ENCODE results near the gene DFFB. TPM values are rescaled to one million over a fixed set of nuclear protein-coding genes. Genes with fewer than 3 reads are reported as not detected.

The DFFB gene
- polyA plus RNA-seq, 1 donor = 4.6 TPM

GRCh38 chr1:3895951-3896325, 38.7 kb downstream of the DFFB start:
- DNase-seq (ENCODE audit: low read depth) = no peak

- DNase-seq (ENCODE audit: low read depth) = no peak
Measured at GRCh38 chr1:3896396-3897000, 39.2 kb downstream of the DFFB start.

- no peak for DNase-seq (ENCODE audit: low read depth)
Measured at GRCh38 chr1:3898475-3898735, 41.1 kb downstream of the DFFB start.

DNA sequence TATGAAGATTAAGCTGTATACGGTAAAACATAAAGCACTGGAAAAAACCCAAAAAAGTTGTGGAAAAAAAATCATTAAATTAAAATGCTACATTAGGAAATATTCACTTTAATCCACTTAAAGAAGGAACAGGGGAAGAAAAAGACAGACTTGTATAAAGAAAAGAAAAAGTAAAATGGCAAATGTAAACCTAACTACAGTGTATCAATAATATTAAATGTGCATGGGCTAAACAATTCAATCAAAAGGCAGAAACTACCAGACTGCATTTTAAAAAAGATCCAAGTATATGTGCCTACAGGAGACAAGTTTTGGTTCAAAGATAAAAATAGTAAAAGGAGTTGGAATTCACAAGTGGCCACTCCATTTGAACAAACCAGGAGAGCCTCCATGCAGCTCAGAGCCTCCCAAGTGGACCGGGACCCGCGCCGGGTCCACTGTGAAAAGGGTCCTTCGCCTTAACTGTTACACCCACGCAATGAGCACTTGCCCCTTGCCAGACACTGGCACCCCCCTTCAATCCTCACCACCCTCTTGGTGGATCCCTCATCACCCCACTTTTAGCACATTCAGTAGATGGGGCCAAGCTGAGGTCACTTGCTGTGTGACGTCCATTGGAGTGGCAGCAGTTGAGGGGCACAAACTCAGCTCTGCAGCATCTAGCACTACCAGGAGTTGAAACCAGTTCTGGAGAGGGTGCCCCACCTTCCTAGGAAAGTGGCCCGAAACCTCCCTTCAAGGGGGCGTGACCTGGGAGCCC, 41.9 kb downstream of the DFFB start:
- no peak for DNase-seq (ENCODE audit: low read depth)

- no peak for DNase-seq (ENCODE audit: low read depth)
Measured at GRCh38 chr1:3899754-3900149, 42.5 kb downstream of the DFFB start.

DNA sequence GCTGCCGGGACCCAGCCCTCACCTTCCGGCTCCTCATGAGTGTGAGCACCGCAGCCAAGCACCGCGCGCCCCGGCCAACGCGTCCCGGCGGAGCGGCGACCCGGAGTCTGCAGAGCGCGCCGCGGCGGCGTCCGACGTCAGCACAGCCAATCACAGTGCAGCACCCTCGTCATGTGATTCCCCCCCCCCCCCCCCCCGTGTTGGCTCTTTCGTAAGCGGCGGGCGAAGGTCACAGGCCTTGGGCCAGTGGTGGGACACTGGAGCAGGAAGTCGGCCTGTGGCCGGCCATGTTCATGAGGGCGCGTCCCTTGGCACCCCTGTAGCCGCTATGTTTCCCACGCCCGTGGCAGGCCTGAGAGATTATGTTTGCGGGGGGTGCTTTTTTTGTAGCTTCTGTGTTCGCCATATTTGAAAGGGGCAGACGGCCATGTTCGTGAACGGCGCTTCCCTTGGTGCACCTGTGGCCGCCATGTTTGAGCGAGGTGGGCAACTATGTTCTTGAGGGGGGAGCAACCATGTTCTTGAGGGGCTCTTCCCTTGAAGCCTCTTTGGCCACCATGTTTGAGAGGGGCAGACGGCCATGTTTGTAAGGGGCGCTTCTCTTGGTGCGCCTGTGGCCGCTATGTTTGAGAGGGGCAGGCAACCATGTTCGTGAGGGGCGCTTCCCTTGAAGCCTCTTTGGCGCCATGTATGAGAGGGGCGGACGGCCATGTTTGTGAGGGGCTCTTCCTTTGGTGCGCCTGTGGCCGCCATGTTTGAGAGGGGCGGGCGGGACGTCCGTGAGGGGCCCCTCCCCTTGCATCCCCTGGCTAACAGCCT, 43.1 kb downstream of the DFFB start, which contains the start of gene C1orf174:
Gene C1orf174 (minus strand): TSS at position 123 of the 819 bp plus-strand sequence. CDS start 86 bp downstream, at position 37.
- peak; percentile 93 for DNase-seq (ENCODE audit: low read depth)

- DNase-seq (ENCODE audit: low read depth) = peak; percentile 82
Measured at GRCh38 chr1:3900969-3901529, 43.8 kb downstream of the DFFB start.

GRCh38 chr1:3902111-3902511, 44.8 kb downstream of the DFFB start:
- DNase-seq (ENCODE audit: low read depth) = no peak

DNA sequence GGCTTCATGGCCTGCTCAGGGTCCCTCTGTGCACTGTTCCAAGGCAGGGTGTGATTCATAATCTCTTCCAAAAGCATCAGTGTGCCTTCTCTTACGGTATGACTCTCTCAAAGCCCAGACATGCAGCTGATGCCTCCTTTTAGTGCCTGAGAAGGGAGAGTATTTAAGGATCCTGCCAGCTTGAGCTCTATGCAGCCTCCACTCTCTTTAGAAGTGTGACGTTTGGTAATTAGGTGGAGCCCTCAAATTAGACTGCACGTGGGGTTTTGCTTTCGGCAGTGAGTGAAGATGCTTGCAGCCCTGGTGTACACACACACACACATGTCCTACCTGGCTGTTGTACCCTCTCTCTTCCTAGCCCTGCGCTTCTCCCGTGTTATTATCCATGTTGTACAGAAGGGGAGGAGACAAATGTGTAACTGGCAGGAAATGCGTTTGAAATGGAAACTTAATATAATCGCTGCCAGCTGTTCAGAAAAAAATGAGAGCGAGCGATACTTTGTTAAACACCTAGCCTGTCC, 45.4 kb downstream of the DFFB start:
- DNase-seq (ENCODE audit: low read depth) = no peak

GRCh38 chr1:3903141-3904005, 46.1 kb downstream of the DFFB start:
- no peak for DNase-seq (ENCODE audit: low read depth)

DNA sequence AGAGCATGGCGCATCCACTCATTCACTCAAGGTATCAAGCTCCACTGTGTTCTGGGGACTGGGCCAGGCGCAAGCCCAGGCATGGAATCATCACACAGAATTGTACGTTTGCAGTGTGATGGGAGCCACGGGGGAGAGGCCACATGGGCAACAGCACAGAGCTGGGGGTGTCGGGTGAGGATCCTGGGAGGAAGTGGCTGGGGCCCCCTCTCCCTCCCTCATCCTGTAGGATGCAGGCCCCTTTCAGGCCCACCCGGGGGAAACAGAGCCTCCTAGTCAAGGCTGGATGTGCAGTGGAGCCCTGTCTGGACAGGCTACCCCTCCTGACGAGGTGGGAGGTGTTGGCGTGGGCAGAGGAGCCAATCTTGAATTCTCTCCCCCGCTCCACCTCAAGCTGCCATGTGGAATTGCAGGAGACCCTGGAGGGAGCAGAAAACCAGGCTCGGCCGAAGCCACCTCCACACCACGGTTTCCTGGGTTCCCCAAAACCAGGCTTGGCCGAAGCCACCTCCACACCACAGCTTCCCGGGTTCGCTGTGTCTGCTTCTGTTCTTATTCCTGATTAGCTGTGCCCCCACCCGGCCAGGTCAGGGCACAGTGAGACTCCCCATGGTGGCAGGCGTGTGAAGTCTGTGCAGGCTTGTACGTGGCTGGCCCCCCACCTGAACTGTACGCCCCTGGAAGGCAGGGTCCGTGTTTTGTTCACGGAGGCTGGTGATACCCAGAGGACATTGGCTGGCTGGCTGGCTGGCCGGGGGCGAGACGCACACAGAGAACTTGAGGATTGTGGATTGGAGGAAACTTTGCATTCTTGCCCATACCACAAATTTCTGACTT, 46.9 kb downstream of the DFFB start:
- DNase-seq (ENCODE audit: low read depth) = no peak

- no peak for DNase-seq (ENCODE audit: low read depth)
Measured at GRCh38 chr1:3904843-3905185, 47.5 kb downstream of the DFFB start.

DNA sequence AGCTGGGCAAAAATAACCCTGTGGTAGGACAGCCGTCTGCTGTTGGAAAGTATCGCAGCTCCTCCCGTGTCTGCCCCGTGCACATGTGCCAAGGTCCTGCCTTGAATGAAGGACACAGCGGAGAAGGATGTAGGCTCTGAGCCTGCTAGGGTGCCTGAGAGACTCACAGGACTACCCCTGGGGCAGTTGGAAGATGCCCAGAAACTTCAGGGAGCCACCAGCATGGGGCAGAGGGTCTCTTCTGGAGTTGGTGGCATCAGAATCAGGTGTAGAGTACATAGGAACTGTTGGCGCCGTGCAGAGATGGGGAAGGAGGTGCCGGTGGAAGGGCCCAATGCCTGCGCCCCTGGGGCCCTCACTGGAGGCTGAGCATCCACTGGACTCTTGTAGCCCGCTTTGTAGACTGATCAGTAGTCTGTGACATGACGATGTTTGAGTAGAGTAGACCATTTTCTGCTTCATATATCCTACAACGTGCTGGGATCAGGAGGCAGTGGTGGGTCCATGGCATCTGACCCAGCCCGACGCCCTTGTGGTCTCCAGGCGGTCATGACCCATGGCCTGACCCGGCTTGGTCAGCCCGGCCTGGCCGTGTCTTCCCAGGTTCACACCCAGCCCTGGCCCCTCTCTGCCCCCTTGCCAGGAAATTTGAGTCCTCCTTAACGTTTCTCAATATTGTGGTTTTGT, 48.1 kb downstream of the DFFB start:
- no peak for DNase-seq (ENCODE audit: low read depth)

DNA sequence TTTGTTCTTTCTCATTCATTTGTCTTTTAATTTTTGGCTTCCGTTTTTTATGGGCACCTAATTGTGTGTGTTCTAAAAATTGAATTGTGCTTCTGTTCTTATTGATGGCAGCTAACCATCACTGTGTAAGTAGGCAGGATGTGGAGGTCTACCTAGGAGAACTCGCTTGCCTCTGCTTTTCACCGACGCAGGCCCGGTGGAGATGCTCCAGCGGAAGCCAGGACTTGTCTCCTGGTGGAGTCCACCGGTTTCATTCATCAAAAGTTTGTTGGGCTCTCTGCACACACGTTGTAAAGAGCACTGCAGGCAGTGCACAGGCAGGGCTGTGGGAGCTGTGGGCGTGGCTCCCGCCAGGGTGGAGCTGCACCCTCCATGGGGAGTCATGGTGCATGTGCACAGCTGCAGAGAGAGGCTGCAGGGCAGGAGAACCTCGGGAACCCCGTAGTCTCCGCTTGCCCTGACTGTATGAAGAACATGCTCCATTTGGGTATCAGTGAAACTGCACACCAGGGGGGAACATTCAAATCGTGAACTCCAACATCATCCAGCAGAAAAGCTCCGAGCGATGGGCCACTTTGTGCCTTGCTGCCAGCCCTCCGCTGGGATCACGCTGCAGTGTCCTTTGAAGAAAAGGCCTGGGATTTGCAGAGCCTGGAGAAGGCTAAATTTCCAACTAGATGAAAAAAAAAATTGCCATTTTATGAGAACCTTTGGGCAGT, 48.8 kb downstream of the DFFB start:
- DNase-seq (ENCODE audit: low read depth) = no peak

DNA sequence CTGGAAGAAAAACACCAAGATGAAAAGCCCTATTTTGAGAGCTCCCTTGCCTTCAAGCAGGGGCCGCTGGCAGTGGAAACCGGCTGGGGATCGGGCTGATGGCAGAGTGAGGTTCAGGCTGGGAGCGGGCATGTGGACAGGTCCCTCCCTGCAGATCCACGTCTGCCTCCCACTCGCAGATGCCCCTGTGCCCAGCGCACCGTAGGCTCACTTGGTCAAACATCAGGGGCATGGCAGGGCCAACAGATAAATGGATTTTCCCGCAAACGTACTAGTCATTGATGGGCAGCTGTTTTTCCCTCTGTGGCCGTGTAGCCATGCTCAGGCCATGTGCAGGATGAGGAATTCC, 49.4 kb downstream of the DFFB start:
- DNase-seq (ENCODE audit: low read depth) = no peak

- DNase-seq (ENCODE audit: low read depth) = no peak
Measured at GRCh38 chr1:3907031-3907534, 49.8 kb downstream of the DFFB start.

DNA sequence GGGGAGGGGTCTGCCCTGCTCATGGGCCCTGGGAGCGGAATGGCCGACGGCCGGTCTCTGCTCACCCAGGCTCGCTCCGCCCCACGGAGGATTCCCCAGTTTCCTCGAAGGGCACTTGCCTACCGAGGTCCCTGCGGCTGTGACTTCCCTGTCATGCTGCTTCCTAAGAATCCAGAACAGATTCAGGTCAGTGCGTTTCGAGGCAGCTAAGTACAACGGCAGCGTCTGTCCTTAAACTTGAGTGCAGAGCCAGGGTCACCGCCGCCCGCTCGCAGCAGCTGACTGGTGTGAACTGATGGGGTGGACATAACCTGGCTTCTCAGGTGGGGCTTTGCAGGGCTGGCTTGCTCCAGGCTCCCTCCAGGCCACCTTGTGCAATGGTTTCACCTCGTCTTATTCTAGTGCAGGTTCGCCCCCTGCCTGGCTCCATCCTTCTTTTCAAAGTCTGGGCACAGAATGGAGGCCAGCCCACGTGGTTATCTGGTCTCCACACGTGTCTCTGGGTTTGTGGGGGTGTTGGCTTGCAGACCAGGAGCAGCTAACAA, 50.4 kb downstream of the DFFB start:
- no peak for DNase-seq (ENCODE audit: low read depth)

GRCh38 chr1:3908886-3909517, 51.7 kb downstream of the DFFB start:
- DNase-seq (ENCODE audit: low read depth) = no peak

Data from forelimb muscle (tissue), 1 donor.